Measurements from ENCODE around the gene CLCN4.

GRCh38 chrX:10166731-10167151, 10.0 kb downstream of the CLCN4 start:
- TF ChIP-seq, protein P1, sequence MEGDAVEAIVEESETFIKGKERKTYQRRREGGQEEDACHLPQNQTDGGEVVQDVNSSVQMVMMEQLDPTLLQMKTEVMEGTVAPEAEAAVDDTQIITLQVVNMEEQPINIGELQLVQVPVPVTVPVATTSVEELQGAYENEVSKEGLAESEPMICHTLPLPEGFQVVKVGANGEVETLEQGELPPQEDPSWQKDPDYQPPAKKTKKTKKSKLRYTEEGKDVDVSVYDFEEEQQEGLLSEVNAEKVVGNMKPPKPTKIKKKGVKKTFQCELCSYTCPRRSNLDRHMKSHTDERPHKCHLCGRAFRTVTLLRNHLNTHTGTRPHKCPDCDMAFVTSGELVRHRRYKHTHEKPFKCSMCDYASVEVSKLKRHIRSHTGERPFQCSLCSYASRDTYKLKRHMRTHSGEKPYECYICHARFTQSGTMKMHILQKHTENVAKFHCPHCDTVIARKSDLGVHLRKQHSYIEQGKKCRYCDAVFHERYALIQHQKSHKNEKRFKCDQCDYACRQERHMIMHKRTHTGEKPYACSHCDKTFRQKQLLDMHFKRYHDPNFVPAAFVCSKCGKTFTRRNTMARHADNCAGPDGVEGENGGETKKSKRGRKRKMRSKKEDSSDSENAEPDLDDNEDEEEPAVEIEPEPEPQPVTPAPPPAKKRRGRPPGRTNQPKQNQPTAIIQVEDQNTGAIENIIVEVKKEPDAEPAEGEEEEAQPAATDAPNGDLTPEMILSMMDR (conservative IDR thresholded peaks at IDR 0.05) = no peak
- TF ChIP-seq ZFX (IDR thresholded peaks at IDR 0.05) = no peak

All from C4-2B (cell line).